Measurements from ENCODE around the gene LGALS1. TPM values are rescaled to one million over a fixed set of nuclear protein-coding genes. Genes with fewer than 3 reads are reported as not detected.

LGALS1 gene
- polyA plus RNA-seq, 1 of the 3 experiments (the other 2 are of a cell fraction), result 12,045 TPM

DNA sequence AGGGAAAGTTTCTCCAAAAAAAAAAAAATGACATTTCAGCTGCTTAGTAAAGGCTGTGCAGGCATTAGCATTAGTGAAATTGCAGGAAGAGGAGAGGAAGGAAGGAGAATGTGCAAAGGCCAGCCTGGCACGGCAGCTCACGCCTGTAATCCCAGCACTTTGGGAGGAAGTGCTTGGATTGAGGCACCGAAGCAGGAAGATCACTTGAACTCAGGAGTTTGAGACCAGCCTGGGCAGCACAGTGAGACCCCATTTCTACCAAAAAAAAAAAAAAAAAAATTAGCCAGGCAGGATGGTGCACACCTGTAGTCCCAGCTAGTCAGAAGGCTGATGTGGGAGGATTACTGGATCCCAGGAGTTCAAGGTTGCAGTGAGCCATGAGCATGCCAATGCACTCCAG is 29.2 kb downstream of the LGALS1 start:
- no peak overlapping the region for H3K27ac ChIP-seq (ENCODE audit: low read depth in 2 of 2, low read length in 1 of 2)
- no peaks in the 10 kb centered on the region for H3K4me1 ChIP-seq (ENCODE audit: control insufficient read depth in 1 of 2, insufficient read depth in 2 of 2, low read depth in 1 of 2, low read length in 1 of 2)
- 100% methylated on average over 3 of the region's 3 CpGs for WGBS (ENCODE audit: low lambda C conversion rate)
- H3K4me2 ChIP-seq, result no peak overlapping the region
- ChIA-PET CTCF (interaction anchor here (1.6 kb wide), 1 partner anchor 62 kb away, joined by 5 read pairs; no protein-coding TSS in a partner anchor), POLR2A (no interaction called here)
- no peaks in the 10 kb centered on the region for H3K79me2 ChIP-seq (ENCODE audit: insufficient read depth)
- no peaks in the 10 kb centered on the region for H3K9me2 ChIP-seq
- no peaks in the 10 kb centered on the region for H3K9me3 ChIP-seq
- no peak for DNase-seq
- H3K27me3 ChIP-seq (ENCODE audit: insufficient read depth), result no peaks in the 10 kb centered on the region
- no peak overlapping the region for H2AFZ ChIP-seq (ENCODE audit: low read depth)
- TF ChIP-seq TCF12 (IDR thresholded peaks at IDR 0.05) (no peak), MXI1 (IDR thresholded peaks at IDR 0.05; ENCODE audit: low read depth, low read length) (no peak), SMC3 (IDR thresholded peaks at IDR 0.05; ENCODE audit: low read depth, low read length) (no peak), ELF1 (IDR thresholded peaks at IDR 0.05) (no peak)
- no peak overlapping the region for H3K9ac ChIP-seq
- peaks cover 0 to 9% of the 10 kb centered on the region in 2 experiments for H3K36me3 ChIP-seq (replicated peaks in 1 of 2; ENCODE audit: control insufficient read depth in 1 of 2, insufficient read depth in 2 of 2, low read length in 1 of 2)
- H3F3A ChIP-seq (replicated peaks; ENCODE audit: insufficient read depth), result no peaks in the 10 kb centered on the region
- H4K20me1 ChIP-seq (ENCODE audit: insufficient read depth), result no peaks in the 10 kb centered on the region
- H3K4me3 ChIP-seq (ENCODE audit: low read depth in 2 of 2, low read length in 1 of 2), result no peak overlapping the region

DNA sequence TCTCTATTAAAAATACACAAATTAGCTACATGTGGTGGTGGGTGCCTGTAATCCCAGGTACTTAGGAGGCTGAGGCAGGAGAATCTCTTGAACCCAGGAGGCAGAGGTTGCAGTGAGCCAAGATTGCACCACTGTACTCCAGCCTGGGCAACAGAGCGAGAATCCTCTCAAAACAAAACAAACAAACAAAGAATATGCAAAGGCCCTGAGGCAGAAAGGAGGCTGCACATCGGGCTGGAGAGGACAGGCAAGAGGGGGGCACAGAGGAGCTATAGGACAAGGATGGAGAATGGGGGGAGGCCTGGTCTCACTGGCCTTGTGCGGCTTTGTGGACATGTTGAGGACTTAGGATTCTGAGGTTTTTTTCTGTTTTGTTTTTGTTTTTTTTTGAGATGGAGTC is 29.8 kb downstream of the LGALS1 start:
- no peak for TF ChIP-seq NRF1 (IDR thresholded peaks at IDR 0.05; ENCODE audit: low read depth, low read length)
- no peak for TF ChIP-seq GABPA (IDR thresholded peaks at IDR 0.05; ENCODE audit: low read depth)
- TF ChIP-seq NFIC (IDR thresholded peaks at IDR 0.05; ENCODE audit: borderline replicate concordance), result no peak
- no peak for TF ChIP-seq MEF2A (IDR thresholded peaks at IDR 0.05; ENCODE audit: borderline replicate concordance, low read depth)
- no peak for TF ChIP-seq RFX5 (IDR thresholded peaks at IDR 0.05; ENCODE audit: low read length)
- TF ChIP-seq RAD21 (IDR thresholded peaks at IDR 0.05; ENCODE audit: low read length), result no peak
- TF ChIP-seq, protein P1, sequence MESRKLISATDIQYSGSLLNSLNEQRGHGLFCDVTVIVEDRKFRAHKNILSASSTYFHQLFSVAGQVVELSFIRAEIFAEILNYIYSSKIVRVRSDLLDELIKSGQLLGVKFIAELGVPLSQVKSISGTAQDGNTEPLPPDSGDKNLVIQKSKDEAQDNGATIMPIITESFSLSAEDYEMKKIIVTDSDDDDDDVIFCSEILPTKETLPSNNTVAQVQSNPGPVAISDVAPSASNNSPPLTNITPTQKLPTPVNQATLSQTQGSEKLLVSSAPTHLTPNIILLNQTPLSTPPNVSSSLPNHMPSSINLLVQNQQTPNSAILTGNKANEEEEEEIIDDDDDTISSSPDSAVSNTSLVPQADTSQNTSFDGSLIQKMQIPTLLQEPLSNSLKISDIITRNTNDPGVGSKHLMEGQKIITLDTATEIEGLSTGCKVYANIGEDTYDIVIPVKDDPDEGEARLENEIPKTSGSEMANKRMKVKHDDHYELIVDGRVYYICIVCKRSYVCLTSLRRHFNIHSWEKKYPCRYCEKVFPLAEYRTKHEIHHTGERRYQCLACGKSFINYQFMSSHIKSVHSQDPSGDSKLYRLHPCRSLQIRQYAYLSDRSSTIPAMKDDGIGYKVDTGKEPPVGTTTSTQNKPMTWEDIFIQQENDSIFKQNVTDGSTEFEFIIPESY (IDR thresholded peaks at IDR 0.05; ENCODE audit: borderline replicate concordance, low read depth), result no peak
- TF ChIP-seq RCOR1 (IDR thresholded peaks at IDR 0.05; ENCODE audit: low read length), result no peak
- POLR2A ChIA-PET, result no interaction called here

More for the DNA sequence above, 29.8 kb downstream of the LGALS1 start:
- no peaks in the 10 kb centered on the region for H4K20me1 ChIP-seq (ENCODE audit: insufficient read depth)
- H3K4me3 ChIP-seq (ENCODE audit: low read depth in 2 of 2, low read length in 1 of 2), result no peak overlapping the region
- no peaks in the 10 kb centered on the region for H3F3A ChIP-seq (replicated peaks; ENCODE audit: insufficient read depth)
- H3K4me1 ChIP-seq (ENCODE audit: control insufficient read depth in 1 of 2, insufficient read depth in 2 of 2, low read depth in 1 of 2, low read length in 1 of 2), result no peaks in the 10 kb centered on the region
- no peak overlapping the region for H3K4me2 ChIP-seq
- peaks cover 0 to 6% of the 10 kb centered on the region in 2 experiments for H3K36me3 ChIP-seq (replicated peaks in 1 of 2; ENCODE audit: control insufficient read depth in 1 of 2, insufficient read depth in 2 of 2, low read length in 1 of 2)
- no peak overlapping the region for H3K9ac ChIP-seq
- H3K9me2 ChIP-seq, result no peaks in the 10 kb centered on the region
- no peak for DNase-seq
- no peak overlapping the region for H2AFZ ChIP-seq (ENCODE audit: low read depth)
- CTCF ChIA-PET, result interaction anchor here (0.8 to 1.6 kb wide), 2 partner anchors 24 to 62 kb away, joined by 3 to 5 read pairs; no protein-coding TSS in a partner anchor
- 94% methylated on average over 3 of the region's 3 CpGs for WGBS (ENCODE audit: low lambda C conversion rate)
- no peaks in the 10 kb centered on the region for H3K79me2 ChIP-seq (ENCODE audit: insufficient read depth)
- H3K27me3 ChIP-seq (ENCODE audit: insufficient read depth), result no peaks in the 10 kb centered on the region
- H3K27ac ChIP-seq (ENCODE audit: low read depth in 2 of 2, low read length in 1 of 2), result no peak overlapping the region
- no peaks in the 10 kb centered on the region for H3K9me3 ChIP-seq
